HG03565 (cell line): Measurements from ENCODE around the gene BICRA.

Experiments
- ATAC-seq: cut with Tn5 transposase; IDR thresholded peaks from one replicate; pipeline ENCODE4 v1.9.1; 2021; ENCODE audit warnings: mild to moderate bottlenecking, moderate library complexity; ENCODE audit not compliant: unreplicated experiment

Gene BICRA

DNA sequence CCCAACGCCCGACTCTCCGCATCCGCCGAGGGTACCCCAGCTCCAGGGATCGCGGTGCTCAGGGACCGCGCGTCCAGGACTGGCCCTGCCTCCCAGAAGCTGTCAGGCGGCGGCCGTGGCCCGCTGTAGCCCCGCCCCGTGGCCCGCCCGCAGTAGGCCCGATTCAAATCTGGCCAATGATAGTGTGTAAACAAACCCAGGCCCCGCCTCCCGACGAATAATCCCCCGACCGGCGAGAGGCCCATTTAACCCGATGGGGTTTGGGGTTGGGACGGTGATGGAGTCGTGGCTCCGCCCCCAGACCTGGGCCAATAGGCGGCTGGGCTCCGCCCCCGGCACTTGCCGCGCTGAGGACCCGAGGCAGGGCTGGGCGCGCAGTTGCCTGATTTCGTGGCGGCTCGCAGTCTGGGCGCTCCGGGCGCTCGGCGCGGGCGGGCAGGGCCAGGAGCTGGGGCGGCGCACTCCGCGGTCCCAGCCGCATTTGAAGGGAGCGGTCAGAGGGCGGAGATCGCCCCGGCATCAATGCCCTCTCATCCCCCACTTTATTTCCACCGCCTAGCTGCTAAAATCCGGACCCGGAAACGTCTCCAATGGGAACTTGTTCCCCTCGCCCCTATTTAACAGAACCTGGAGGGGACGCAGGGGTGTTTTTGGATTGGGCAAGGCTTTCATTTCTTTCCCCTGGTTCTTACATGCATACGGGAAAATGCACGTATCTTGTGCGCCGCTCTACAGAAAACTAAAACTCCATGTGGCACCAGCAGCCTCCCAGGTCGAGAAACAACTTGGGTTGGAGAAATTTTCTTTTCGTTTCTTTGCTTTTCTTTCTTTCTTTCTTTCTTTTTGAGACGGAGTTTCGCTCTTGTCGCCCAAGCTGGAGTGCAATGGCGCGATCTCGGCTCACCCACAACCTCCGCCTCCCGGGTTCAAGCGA is 8.4 kb upstream of the BICRA start:
- ATAC-seq: peak; percentile 87

GRCh38 chr19:47601180-47601904 is 7.6 kb upstream of the BICRA start:
- no peak for ATAC-seq

DNA sequence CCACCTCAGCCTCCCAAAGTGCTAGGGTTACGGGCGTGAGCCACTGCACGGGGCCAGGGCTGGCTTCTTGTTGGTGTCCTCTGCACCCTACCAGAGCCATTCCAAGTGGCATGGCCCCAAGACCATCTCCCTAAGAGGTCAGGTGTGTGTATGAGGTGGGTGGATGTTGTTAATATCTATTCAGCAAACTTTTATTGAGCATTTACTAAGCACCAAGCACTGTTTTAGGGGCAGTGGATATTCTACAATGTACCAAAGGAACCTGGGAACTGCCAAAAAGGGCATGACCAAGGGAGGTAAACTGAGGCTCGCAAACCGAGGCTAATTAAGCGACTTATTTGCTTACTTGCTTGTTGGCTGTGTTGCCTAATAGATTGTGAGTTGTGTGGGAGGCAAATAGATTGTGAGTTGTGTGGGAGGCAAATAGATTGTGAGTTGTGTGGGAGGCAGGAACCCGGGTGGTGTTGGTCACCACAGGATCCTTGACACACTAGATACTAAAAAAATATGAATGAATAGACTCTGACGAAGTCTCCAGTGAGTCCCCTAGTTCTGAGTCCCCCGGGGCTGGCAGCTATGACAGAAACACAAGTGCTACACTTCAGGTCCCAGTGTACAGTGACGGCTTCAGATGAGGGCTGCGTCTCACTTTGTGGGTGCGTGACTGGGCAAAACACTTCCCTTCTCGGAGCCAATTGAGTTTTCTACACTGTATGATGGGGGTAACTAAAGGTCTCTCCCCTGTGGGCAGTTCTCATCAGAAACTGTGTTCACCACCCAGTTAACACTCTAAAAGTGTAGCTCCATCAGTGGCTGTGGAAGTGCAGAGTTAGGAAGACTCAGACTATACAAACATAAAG is 5.0 kb upstream of the BICRA start:
- ATAC-seq: no peak

DNA sequence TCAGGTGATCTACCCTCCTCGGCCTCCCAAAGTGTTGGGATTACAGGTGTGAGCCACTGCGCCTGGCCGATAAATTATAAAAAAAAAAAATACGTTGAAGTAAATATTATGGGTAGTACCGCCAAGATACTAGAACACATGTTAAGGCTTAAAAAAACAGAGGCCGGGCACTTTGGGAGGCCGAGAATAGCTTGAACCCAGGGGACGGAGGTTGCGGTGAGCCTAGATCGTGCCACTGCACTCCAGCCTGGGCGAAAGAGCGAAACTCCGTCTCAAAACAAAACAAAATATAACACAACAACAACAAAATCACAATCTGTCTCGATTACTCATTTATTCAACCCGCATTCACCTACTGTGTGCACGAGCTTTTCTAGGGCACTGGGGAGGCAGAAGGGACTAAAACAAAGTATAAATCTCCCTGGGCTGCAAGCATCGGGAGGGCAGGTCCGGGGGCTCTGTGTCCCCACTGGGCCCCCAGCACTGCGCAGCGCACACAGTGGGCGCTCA is 1.3 kb upstream of the BICRA start:
- ATAC-seq: no peak

DNA sequence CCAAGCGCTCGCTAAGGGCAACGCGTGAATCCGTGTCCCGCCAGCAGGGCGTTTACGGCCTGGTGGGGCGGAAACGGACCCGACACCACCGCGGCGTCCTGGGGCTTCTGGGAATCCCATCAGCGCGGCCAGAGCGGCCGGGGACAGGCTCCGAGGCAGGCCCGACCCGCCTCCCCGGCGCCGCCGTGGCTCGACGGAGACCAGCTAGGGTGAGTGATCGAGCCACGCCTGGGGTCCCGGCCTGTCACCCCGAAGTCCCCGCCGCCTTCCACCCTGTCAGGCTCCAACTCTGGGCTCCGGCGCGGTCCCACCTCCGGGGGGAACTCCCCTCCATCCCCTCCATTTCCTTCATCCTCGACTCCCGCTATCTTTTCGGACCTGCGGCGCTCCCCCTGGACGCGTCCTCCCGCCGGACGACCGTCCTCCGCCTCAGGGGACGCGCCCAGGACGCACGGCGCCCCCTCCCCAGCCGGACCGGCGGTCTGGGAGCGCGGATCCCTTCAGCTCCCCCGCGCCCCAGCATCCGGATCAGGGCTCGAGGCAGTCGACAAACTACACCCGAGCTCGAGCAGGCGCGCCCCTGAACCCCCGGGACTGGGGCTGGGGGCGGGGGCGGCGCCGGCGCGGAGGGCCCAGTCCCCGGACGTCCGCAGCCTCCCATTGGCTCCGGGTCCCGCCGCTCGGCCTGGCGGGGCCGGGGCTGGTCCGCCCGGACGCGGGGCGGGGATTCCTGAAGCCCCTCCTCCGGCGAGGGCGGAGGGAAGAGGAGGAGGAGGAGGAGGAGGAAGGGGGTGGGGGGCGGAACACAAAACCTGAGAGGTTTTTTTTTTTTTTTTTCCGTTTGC is 638 bp upstream of the BICRA start:
- peak; percentile 54 for ATAC-seq

DNA sequence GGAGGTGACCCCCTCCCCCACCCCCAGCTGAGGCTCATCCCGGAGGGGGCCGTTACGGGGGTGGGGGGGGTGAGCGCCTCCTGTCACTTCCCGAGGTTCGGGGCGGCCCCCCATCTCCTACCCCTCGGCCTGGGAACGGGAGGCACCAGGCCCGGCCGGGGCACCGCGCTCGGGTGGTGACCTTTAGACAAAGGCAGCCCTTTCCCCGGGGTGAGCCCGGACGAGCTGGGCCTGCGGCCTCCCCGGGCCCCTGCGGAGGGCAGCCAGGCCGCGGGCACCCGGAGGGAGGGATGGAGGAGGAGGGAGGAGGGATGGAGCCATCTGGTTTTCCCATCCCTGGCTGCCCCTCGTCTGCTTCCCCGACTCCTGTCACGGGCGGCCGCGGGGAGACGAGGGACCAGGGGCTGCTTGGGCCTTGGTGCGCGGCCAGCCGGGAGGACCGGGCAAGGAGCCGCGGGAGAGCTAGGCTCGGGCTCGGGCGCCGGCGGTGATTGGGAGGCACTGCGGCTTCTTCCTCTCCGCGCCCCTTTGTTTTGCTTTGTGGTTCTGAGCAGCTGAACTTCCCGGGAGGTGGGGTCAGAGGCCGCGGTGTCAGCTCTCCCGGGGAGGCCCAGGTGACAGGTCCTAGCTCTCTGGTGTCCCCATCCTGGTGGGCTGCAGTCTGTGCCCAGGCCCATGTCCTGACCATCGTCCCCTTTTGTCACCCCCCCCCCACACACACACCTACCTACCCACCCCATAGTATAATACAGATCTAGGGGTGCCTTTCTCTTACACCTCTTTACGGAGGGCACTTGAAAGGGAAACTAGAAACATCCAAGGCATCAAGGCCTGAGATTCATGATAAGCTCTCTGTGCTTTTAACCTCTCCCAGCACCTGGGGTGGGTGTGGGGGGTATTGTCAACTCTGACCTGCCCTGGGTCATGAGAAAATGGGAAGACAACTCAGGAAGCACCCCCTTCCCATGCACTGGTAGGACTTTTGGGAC is 1.3 kb downstream of the BICRA start:
- no peak for ATAC-seq

DNA sequence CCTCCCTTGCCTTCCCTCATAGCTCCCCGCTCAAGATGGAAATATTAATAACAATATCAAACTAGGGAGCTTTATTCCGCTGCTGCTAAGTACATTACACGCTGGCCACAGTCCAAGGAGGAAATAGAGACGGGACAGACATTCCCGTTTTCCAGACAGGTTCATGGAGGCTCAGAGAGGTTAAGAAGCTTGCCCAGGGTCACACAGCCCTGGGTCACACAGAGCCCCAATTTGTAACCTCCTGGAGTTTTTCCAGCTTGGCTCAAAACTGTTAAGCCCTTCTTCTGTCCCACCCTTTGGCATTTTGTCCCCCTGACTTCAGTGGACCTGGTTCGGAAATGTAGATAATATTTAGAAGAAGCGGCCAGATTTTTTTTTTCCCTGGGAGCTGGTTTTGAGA is 2.0 kb downstream of the BICRA start:
- no peak for ATAC-seq

DNA sequence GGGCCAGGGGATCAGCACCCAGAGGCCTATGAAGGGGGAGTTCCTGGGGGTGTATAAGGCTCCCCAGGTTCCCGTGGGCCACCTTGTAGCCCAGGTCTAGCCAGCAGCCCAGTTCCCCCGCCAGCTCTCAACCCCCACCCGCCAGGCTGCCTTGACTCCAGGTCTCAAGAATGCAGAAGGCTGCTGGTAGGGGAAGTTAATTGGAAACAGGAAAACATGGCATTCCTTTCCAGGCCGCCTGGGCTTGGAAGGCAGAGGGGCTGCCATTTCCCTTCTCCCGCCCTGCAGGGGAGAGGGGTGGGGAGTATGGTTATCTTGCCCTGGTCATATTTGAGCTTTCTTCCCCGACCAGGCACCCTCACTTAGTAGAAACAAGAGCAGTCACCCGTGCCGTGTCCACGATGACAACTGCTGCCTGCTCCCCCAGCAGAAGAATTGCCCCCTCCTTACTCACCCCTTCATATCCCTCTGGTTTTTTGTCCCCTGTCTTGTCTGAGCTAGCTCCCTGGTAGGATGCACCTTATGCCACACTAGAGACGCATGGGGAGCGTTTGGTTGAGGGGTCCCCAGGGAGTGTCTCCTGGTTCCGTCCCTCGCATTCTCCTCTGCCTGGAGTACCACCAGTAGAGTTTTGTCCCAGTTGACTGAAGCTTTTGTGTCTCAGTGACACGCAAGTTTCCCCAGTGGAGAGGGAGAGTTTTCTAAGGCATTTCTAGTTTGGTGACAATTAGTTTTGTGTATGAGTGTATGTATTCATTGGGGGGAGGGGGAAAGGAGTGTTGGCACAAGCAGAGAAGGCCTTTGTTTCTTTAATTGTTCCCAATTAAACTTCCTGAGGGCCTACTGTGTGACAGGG is 4.5 kb downstream of the BICRA start:
- ATAC-seq: no peak

- no peak for ATAC-seq
These were observed 5.0 kb downstream of the BICRA start for GRCh38 chr19:47614021-47614295.

- ATAC-seq: no peak
These were observed 5.6 kb downstream of the BICRA start for GRCh38 chr19:47614559-47614958.

- no peak for ATAC-seq
These were observed 6.3 kb downstream of the BICRA start for GRCh38 chr19:47615230-47615629.

- ATAC-seq: no peak
These were observed 6.8 kb downstream of the BICRA start for GRCh38 chr19:47615714-47616113.

- ATAC-seq: no peak
These were observed 9.8 kb downstream of the BICRA start for GRCh38 chr19:47618771-47619170.

GRCh38 chr19:47619763-47620162 is 10.8 kb downstream of the BICRA start:
- ATAC-seq: no peak

- ATAC-seq: no peak
These were observed 14.4 kb downstream of the BICRA start for GRCh38 chr19:47623151-47623920.

- ATAC-seq: no peak
These were observed 15.0 kb downstream of the BICRA start for GRCh38 chr19:47623921-47624391.

- ATAC-seq: no peak
These were observed 16.7 kb downstream of the BICRA start for GRCh38 chr19:47625650-47626049.
